HepG2 (cell line): ENCODE data around the gene FALEC. TPM values are rescaled to one million over a fixed set of nuclear protein-coding genes. Genes with fewer than 3 reads are reported as not detected.

ENCODE experiments used
- ADNP ChIP-seq: sonication (generic); formaldehyde crosslinking; IDR thresholded peaks from 2 replicates; pipeline ENCODE4 v1.4.0; 2020; ENCODE audit warnings: missing genetic modification reagents
- AGO1 ChIP-seq: fragments of 200-400 bp; formaldehyde crosslinking; IDR thresholded peaks from 2 replicates; pipeline ENCODE4 v1.6.1; 2017; ENCODE audit warnings: mild to moderate bottlenecking, low read depth, low read length, moderate library complexity; ENCODE audit not compliant: poor library complexity, severe bottlenecking
- CTCF ChIP-seq: sonication (generic); formaldehyde crosslinking; IDR thresholded peaks from 2 replicates; pipeline ENCODE4 v1.5.0; 2020; ENCODE audit warnings: mild to moderate bottlenecking, missing genetic modification reagents, moderate library complexity
- FOXP1 ChIP-seq, 2 experiments: fragments of 450-650 bp in 1 of 2; IDR thresholded peaks; 2 replicates each; pipeline ENCODE4 v1.6.1; 2017 to 2018; ENCODE audit warnings: antibody characterized with exemption in 1 of 2
- HNRNPH1 ChIP-seq: fragments of 200-400 bp; formaldehyde crosslinking; optimal IDR thresholded peaks from 2 replicates; pipeline ENCODE3; 2017; ENCODE audit warnings: mild to moderate bottlenecking, low read depth, low read length
- KMT2A ChIP-seq: sonication (generic); formaldehyde crosslinking; IDR thresholded peaks from 2 replicates; pipeline ENCODE4 v1.4.0; 2020; ENCODE audit warnings: missing genetic modification reagents
- MED13 ChIP-seq: sonication (generic); formaldehyde crosslinking; IDR thresholded peaks from 2 replicates; pipeline ENCODE4 v1.5.0; 2020; ENCODE audit warnings: missing genetic modification reagents
- MIXL1 ChIP-seq: IDR thresholded peaks from 2 replicates; pipeline ENCODE4 v1.6.1; 2016
- MTA1 ChIP-seq: sonication (generic); formaldehyde crosslinking; IDR thresholded peaks from 2 replicates; pipeline ENCODE4 v1.4.0; 2020; ENCODE audit warnings: missing genetic modification reagents, mild to moderate bottlenecking, borderline replicate concordance
- MYC ChIP-seq: sonication (generic); formaldehyde crosslinking; IDR thresholded peaks from 2 replicates; pipeline ENCODE4 v1.9.0; 2021; ENCODE audit warnings: missing genetic modification reagents, borderline replicate concordance
- NFIB ChIP-seq: sonication (generic); formaldehyde crosslinking; IDR thresholded peaks from 2 replicates; pipeline ENCODE4 v1.9.0; 2021; ENCODE audit warnings: missing genetic modification reagents, mild to moderate bottlenecking, borderline replicate concordance
- NONO ChIP-seq, 2 experiments: fragments of 450-650 bp in 1 of 2; sonication (generic) in 1 of 2; formaldehyde crosslinking in 1 of 2; IDR thresholded peaks in 1 of 2; conservative IDR thresholded peaks in 1 of 2; 2 replicates each; pipeline versions ENCODE4 v1.6.1 to v1.8.0; 2017 to 2022; ENCODE audit warnings: mild to moderate bottlenecking in 1 of 2, missing genetic modification reagents in 1 of 2, moderate library complexity in 1 of 2
- NR1H2 ChIP-seq: sonication (generic); formaldehyde crosslinking; IDR thresholded peaks from 2 replicates; pipeline ENCODE4 v1.8.1; 2022; ENCODE audit warnings: low read depth, missing genetic modification reagents, borderline replicate concordance
- RXRB ChIP-seq: IDR thresholded peaks from 2 replicates; pipeline ENCODE4 v1.6.1; 2016; ENCODE audit warnings: borderline replicate concordance, missing genetic modification reagents, missing compliant biosample characterization
- SIX4 ChIP-seq: sonication (generic); formaldehyde crosslinking; IDR thresholded peaks from 2 replicates; pipeline ENCODE4 v1.4.0; 2020; ENCODE audit warnings: missing genetic modification reagents
- SOX13 ChIP-seq, 3 experiments: fragments of 450-650 bp in 1 of 3; sonication (generic) in 1 of 3; formaldehyde crosslinking in 1 of 3; IDR thresholded peaks in 2 of 3; conservative IDR thresholded peaks in 1 of 3; 2 replicates each; pipeline versions ENCODE4 v1.5.0 to v1.6.1; 2016 to 2020; ENCODE audit warnings: antibody characterized with exemption in 1 of 3, mild to moderate bottlenecking in 1 of 3, missing compliant biosample characterization in 1 of 3, missing genetic modification reagents in 1 of 3, moderate library complexity in 1 of 3
- TBX3 ChIP-seq: fragments of 450-650 bp; IDR thresholded peaks from 2 replicates; pipeline ENCODE4 v1.6.1; 2017; ENCODE audit warnings: antibody characterized with exemption, mild to moderate bottlenecking, inconsistent platforms, borderline replicate concordance
- ZC3H4 ChIP-seq: sonication (generic); formaldehyde crosslinking; IDR thresholded peaks from 2 replicates; pipeline ENCODE4 v1.4.0; 2020; ENCODE audit warnings: missing genetic modification reagents, borderline replicate concordance
- ZKSCAN5 ChIP-seq: sonication (generic); formaldehyde crosslinking; IDR thresholded peaks from 2 replicates; pipeline ENCODE4 v1.5.1; 2020; ENCODE audit warnings: mild to moderate bottlenecking, missing genetic modification reagents
- ZNF207 ChIP-seq: fragments of 450-650 bp; IDR thresholded peaks from 2 replicates; pipeline ENCODE4 v1.6.1; 2016; ENCODE audit warnings: antibody characterized with exemption, borderline replicate concordance
- ZNF367 ChIP-seq: sonication (generic); formaldehyde crosslinking; IDR thresholded peaks from 2 replicates; pipeline ENCODE4 v1.4.0; 2020; ENCODE audit warnings: missing genetic modification reagents, borderline replicate concordance
- ZNF496 ChIP-seq: sonication (generic); formaldehyde crosslinking; IDR thresholded peaks from 2 replicates; pipeline ENCODE4 v1.8.1; 2023; ENCODE audit warnings: mild to moderate bottlenecking, moderate library complexity, missing genetic modification reagents; ENCODE audit not compliant: insufficient replicate concordance
- ZNF775 ChIP-seq: sonication (generic); formaldehyde crosslinking; IDR thresholded peaks from 2 replicates; pipeline ENCODE4 v1.4.0; 2020; ENCODE audit warnings: missing genetic modification reagents, mild to moderate bottlenecking, moderate library complexity, borderline replicate concordance
- polyA plus RNA-seq, 8 experiments: library from polyadenylated mRNA; depleted of rRNA in 3 of 8; stranded (reverse) in 7 of 8; unstranded in 1 of 8; fragments of >200 nt; fragmentation: Illumina TruSeq in 4 of 8; extraction: Trizol in 4 of 8; gene quantifications; 2 replicates each; pipeline versions ENCODE4 v1.2.1 to v1.2.3, GENCODE V29; 2011 to 2016; ENCODE audit warnings: low read depth in 4 of 8, missing spikeins in 1 of 8, mixed read lengths in 1 of 8; ENCODE audit not compliant: insufficient read depth in 1 of 8
- total RNA-seq, 5 experiments: library from RNA; depleted of rRNA; stranded (reverse); fragments of >200 nt; fragmentation: Illumina TruSeq; extraction: Trizol; gene quantifications; 2 replicates each; pipeline ENCODE4 v1.2.3, GENCODE V29; 2016; ENCODE audit warnings: low read depth in 1 of 5
- TF ChIP-seq, protein P1 (sequence below): sonication (generic); formaldehyde crosslinking; IDR thresholded peaks from 2 replicates; pipeline ENCODE4 v1.4.0; 2020; ENCODE audit warnings: mild to moderate bottlenecking, missing genetic modification reagents
- TF ChIP-seq, protein P2 (sequence below): sonication (generic); formaldehyde crosslinking; IDR thresholded peaks from 2 replicates; pipeline ENCODE4 v1.8.0; 2022; ENCODE audit warnings: mild to moderate bottlenecking, missing genetic modification reagents

FALEC gene
- total and polyA plus RNA-seq, 2 of the 13 experiments (the other 11 are each of a cell fraction or from before 2014, with no cell fraction given): 0.33 to 0.71 TPM

- no peak for TF ChIP-seq NR1H2
- TF ChIP-seq ZNF496: no peak
- TF ChIP-seq ZNF367 (CRISPR knock-in tag): no peak
- TF ChIP-seq, protein P1, sequence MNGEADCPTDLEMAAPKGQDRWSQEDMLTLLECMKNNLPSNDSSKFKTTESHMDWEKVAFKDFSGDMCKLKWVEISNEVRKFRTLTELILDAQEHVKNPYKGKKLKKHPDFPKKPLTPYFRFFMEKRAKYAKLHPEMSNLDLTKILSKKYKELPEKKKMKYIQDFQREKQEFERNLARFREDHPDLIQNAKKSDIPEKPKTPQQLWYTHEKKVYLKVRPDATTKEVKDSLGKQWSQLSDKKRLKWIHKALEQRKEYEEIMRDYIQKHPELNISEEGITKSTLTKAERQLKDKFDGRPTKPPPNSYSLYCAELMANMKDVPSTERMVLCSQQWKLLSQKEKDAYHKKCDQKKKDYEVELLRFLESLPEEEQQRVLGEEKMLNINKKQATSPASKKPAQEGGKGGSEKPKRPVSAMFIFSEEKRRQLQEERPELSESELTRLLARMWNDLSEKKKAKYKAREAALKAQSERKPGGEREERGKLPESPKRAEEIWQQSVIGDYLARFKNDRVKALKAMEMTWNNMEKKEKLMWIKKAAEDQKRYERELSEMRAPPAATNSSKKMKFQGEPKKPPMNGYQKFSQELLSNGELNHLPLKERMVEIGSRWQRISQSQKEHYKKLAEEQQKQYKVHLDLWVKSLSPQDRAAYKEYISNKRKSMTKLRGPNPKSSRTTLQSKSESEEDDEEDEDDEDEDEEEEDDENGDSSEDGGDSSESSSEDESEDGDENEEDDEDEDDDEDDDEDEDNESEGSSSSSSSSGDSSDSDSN (CRISPR knock-in tag): peak; percentile 8; the same call in 1 of the 2 replicates
- TF ChIP-seq SIX4 (CRISPR knock-in tag): peak; percentile 53; the same call in 1 of the 2 replicates
- no peak for TF ChIP-seq NONO (IDR thresholded peaks at IDR 0.05)
- TF ChIP-seq NONO (CRISPR knock-in tag; conservative IDR thresholded peaks at IDR 0.05): 0 out of 2 replicates have a peak, but pooled peaks have one; percentile 9
- TF ChIP-seq NFIB (CRISPR knock-in tag): no peak
- peak; percentile 33 for TF ChIP-seq AGO1
- TF ChIP-seq, protein P2, sequence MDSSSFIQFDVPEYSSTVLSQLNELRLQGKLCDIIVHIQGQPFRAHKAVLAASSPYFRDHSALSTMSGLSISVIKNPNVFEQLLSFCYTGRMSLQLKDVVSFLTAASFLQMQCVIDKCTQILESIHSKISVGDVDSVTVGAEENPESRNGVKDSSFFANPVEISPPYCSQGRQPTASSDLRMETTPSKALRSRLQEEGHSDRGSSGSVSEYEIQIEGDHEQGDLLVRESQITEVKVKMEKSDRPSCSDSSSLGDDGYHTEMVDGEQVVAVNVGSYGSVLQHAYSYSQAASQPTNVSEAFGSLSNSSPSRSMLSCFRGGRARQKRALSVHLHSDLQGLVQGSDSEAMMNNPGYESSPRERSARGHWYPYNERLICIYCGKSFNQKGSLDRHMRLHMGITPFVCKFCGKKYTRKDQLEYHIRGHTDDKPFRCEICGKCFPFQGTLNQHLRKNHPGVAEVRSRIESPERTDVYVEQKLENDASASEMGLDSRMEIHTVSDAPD: no peak; the same call in 1 of the 2 replicates
- no peak for TF ChIP-seq MYC (CRISPR knock-in tag)
- 0 out of 2 replicates have a peak, but pooled peaks have one; percentile 77 for TF ChIP-seq MED13 (CRISPR knock-in tag)
- TF ChIP-seq KMT2A (CRISPR knock-in tag): no peak
- no peak for TF ChIP-seq CTCF (CRISPR knock-in tag)
- peak; percentile 63; the same call in 1 of the 2 replicates for TF ChIP-seq MTA1 (CRISPR knock-in tag)
- no peak for TF ChIP-seq ADNP (CRISPR knock-in tag)
- no peak for TF ChIP-seq ZNF207
- peak; percentile 68; the same call in 1 of the 2 replicates for TF ChIP-seq ZC3H4 (CRISPR knock-in tag)
- no peak for TF ChIP-seq TBX3
- no peak for TF ChIP-seq FOXP1 (IDR thresholded peaks at IDR 0.05)
- 0 out of 2 replicates have a peak, but pooled peaks have one; percentile 14 for TF ChIP-seq FOXP1 (CRISPR knock-in tag; IDR thresholded peaks at IDR 0.05)
- TF ChIP-seq ZNF775: no peak
- TF ChIP-seq MIXL1: peak; percentile 62; the same call in 1 of the 2 replicates
- TF ChIP-seq HNRNPH1: peak; percentile 22
- TF ChIP-seq RXRB: peak; percentile 87
- no peak for TF ChIP-seq ZKSCAN5
- TF ChIP-seq SOX13 (IDR thresholded peaks at IDR 0.05): no peak
- peak in 1 of 2 experiments; percentile 80; a peak in 2 of 4 replicates for TF ChIP-seq SOX13 (CRISPR knock-in tag; conservative IDR thresholded peaks at IDR 0.05 in 1 of 2, IDR thresholded peaks at IDR 0.05 in 1 of 2)
These were observed 46.5 kb downstream of the FALEC start (continued) for GRCh38 chr1:150561974-150562445.
